Neural progenitor cell (in vitro differentiated cells): ENCODE results near the gene PRKCE.

Experiments used
- CTCF ChIP-seq: fragments of 200-600 bp; sonication (generic); IDR thresholded peaks from 2 replicates; pipeline ENCODE4 v1.5.1; 2017; ENCODE audit warnings: antibody characterized with exemption, mild to moderate bottlenecking
- EZH2 ChIP-seq: fragments of 200-600 bp; sonication (generic); IDR thresholded peaks from 2 replicates; pipeline ENCODE4 v1.6.1; 2017; ENCODE audit warnings: antibody characterized with exemption, mild to moderate bottlenecking, moderate library complexity

DNA sequence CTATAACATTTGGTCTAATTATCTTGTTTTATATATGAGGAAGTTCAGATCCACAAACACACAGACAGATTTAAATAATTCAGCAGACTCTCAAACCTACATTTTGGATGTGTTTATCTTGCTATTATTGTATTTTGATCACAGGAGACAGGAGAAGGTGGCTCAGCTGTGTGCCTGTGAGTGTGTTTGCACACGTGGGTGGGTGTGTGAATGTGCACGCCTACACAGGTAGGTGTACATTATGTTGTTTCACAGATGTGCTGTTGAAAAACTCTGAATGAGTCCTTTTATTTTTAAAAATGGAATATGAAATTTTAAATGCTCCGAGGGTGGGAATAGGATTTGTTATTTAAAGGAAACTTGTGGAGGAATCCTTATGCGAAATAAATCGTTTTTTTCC is 183.4 kb downstream of the PRKCE start:
- no peak for TF ChIP-seq CTCF
- no peak for TF ChIP-seq EZH2
